ENCODE results near the gene ASF1B. TPM values are rescaled to one million over a fixed set of nuclear protein-coding genes. Genes with fewer than 3 reads are reported as not detected.
"Not testable (repeated sequence)": the region's sequence is repeated elsewhere in the genome, so short reads cannot be mapped to it uniquely, and the experiment has no call there.

The ASF1B gene
- total RNA-seq, 1 donor from 2014 or later = 16.4 TPM

DNA sequence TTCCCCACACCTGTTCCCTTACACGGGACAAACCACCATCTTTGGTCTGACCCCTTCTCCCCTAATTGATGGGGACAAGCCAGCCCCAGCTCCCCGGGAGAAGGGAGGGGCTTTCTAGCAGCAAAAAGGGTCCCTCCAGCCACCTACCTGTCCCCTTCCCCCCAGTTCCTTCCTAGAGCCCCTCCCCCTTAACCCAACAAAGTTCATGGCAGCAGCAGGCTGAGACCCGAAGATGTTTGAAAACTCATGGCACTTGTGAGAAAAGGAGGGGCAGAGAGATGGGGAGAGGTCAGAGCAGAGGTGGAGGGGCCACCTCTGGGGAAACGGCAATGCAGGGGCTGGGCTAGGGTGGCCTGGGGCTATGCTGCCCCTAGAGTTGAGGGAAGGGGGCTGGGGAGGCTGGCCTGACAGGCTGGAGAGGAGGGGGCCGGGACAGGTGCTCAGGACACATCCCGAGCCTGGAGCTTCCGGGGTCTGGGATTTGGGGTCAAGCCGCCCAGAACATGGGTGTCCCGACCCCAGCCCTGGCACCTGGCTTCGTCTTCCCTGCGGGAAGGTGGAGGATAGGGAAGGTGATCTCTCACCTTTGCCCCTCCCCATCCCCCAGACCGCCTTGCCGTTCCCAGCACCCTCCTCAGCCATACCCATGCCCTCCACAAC, 12.5 kb upstream of the ASF1B start:
- Mint-ChIP-seq H3K27ac (peak overlapping the region; percentile 81), H3K9me3 (no peaks in the 10 kb centered on the region), H3K36me3 (peaks cover 4% of the 10 kb centered on the region), H3K27me3 (ENCODE audit: insufficient read depth, low read depth) (peaks cover 3% of the 10 kb centered on the region), H3K4me3 (peak overlapping the region; percentile 35), H3K4me1 (peaks cover 28% of the 10 kb centered on the region)
- no peak overlapping the region for H3K9ac ChIP-seq
- H3K36me3 ChIP-seq = no peaks in the 10 kb centered on the region
- no peaks in the 10 kb centered on the region for H3K79me2 ChIP-seq (ENCODE audit: low read depth)
- no peak for DNase-seq (ENCODE audit: low spot score)
- peak overlapping the region; percentile 80 for H3K27ac ChIP-seq
- peaks cover 48% of the 10 kb centered on the region for H4K20me1 ChIP-seq (ENCODE audit: low read depth)
- no peak overlapping the region for H3K4me2 ChIP-seq
- H3K4me3 ChIP-seq = no peak overlapping the region
- peaks cover 29% of the 10 kb centered on the region for H3F3A ChIP-seq (ENCODE audit: low read depth)
- no peak overlapping the region for H2AFZ ChIP-seq (replicated peaks)
- no peaks in the 10 kb centered on the region for H3K9me3 ChIP-seq (ENCODE audit: low read depth)
- H3K4me1 ChIP-seq = peaks cover 25% of the 10 kb centered on the region
- no peak for TF ChIP-seq EZH2phosphoT487 (IDR thresholded peaks at IDR 0.05)
- TF ChIP-seq, protein P1, sequence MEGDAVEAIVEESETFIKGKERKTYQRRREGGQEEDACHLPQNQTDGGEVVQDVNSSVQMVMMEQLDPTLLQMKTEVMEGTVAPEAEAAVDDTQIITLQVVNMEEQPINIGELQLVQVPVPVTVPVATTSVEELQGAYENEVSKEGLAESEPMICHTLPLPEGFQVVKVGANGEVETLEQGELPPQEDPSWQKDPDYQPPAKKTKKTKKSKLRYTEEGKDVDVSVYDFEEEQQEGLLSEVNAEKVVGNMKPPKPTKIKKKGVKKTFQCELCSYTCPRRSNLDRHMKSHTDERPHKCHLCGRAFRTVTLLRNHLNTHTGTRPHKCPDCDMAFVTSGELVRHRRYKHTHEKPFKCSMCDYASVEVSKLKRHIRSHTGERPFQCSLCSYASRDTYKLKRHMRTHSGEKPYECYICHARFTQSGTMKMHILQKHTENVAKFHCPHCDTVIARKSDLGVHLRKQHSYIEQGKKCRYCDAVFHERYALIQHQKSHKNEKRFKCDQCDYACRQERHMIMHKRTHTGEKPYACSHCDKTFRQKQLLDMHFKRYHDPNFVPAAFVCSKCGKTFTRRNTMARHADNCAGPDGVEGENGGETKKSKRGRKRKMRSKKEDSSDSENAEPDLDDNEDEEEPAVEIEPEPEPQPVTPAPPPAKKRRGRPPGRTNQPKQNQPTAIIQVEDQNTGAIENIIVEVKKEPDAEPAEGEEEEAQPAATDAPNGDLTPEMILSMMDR (IDR thresholded peaks at IDR 0.05) = no peak
- TF ChIP-seq EZH2 (IDR thresholded peaks at IDR 0.05) = no peak
- H3K27me3 ChIP-seq = no peaks in the 10 kb centered on the region

DNA sequence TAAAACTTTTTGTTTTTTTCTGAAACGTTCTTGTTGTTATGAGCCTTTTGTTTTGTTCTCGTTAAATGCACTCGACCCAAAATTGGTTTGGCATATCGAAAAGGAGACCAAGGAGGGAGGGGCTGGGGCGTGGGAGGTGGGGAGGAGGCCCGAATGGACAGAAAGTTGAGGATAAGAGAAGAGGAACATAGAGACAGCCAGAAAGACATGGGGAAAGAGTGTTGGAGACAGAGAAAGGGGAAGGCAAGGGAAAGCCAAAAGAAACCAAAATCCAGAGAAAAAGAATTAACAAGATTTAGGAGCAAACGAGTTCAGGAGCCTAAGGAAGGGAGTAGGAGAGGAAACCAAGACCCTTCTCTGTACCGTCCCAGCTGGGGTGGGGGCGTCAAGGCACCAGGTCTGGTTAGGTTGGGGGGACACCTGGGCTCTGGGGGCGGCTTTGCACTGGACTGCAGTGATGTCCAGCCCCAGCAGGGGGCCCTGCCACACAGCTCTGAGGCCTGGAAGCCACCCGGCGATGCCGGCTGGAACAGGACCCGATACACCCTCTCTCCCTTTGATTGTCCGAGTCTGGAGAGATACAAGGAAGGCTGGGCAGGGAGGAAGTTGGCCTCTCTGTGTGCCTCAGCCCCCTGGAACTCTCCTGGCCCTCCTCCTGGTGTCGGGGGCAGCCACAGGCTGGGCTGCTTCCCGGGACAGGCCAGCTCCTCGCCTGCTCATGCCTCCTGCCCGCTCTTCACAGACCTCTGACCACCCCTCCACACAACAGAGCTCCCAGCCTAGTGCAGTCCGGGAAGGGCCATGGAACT, 11.6 kb upstream of the ASF1B start:
- Histone ChIP-seq H4K20me1 (ENCODE audit: low read depth) (peaks cover 45% of the 10 kb centered on the region), H3K36me3 (no peaks in the 10 kb centered on the region), H3K4me3 (no peak overlapping the region), H3K79me2 (ENCODE audit: low read depth) (no peaks in the 10 kb centered on the region), H3F3A (ENCODE audit: low read depth) (peaks cover 28% of the 10 kb centered on the region), H3K9me3 (ENCODE audit: low read depth) (no peaks in the 10 kb centered on the region), H3K27me3 (no peaks in the 10 kb centered on the region), H2AFZ (replicated peaks) (no peak overlapping the region), H3K4me1 (peaks cover 25% of the 10 kb centered on the region), H3K9ac (no peak overlapping the region), H3K27ac (peak overlapping the region; percentile 70), H3K4me2 (peak overlapping the region; percentile 1)
- peak; percentile 86 for DNase-seq (ENCODE audit: low spot score)
- H3K9me3 Mint-ChIP-seq = no peaks in the 10 kb centered on the region
- peaks cover 3% of the 10 kb centered on the region for H3K27me3 Mint-ChIP-seq (ENCODE audit: insufficient read depth, low read depth)
- peak overlapping the region; percentile 81 for H3K27ac Mint-ChIP-seq
- peaks cover 2% of the 10 kb centered on the region for H3K36me3 Mint-ChIP-seq
- no peak for TF ChIP-seq EZH2phosphoT487 (IDR thresholded peaks at IDR 0.05)
- TF ChIP-seq EZH2 (IDR thresholded peaks at IDR 0.05) = no peak
- TF ChIP-seq, protein P1 (IDR thresholded peaks at IDR 0.05) = peak; percentile 65
- peak overlapping the region; percentile 63 for H3K4me3 Mint-ChIP-seq
- H3K4me1 Mint-ChIP-seq = peaks cover 28% of the 10 kb centered on the region

DNA sequence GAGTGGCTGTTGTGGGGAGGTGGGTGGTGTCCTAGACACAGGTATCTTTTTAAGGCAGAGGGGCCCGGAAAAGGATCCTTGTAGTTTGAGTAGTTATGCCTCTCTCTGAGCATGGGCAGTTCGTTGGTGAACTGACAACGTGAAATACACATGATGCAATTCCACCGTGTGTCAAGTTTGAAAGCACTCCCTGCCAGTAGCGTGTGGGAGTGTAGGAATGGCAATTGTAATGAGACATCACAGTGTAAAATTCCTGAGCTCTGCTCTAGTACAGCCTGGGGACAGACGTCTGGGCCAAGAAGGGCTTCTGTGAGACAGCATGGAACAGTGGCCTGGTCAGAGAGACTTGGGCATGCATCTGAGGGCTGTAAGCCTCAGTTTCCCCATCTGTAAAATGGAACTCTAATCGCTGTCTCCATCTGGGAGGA, 10.4 kb upstream of the ASF1B start:
- TF ChIP-seq EZH2 (IDR thresholded peaks at IDR 0.05) = no peak
- TF ChIP-seq, protein P1 (IDR thresholded peaks at IDR 0.05) = no peak
- no peak for TF ChIP-seq EZH2phosphoT487 (IDR thresholded peaks at IDR 0.05)
- Histone ChIP-seq H3K9me3 (ENCODE audit: low read depth) (no peaks in the 10 kb centered on the region), H4K20me1 (ENCODE audit: low read depth) (peaks cover 49% of the 10 kb centered on the region), H3F3A (ENCODE audit: low read depth) (peaks cover 26% of the 10 kb centered on the region), H3K36me3 (no peaks in the 10 kb centered on the region), H2AFZ (replicated peaks) (no peak overlapping the region), H3K4me3 (no peak overlapping the region), H3K79me2 (ENCODE audit: low read depth) (no peaks in the 10 kb centered on the region), H3K27me3 (no peaks in the 10 kb centered on the region), H3K4me2 (no peak overlapping the region), H3K4me1 (peaks cover 25% of the 10 kb centered on the region), H3K27ac (no peak overlapping the region), H3K9ac (no peak overlapping the region)
- Mint-ChIP-seq H3K36me3 (peaks cover 2% of the 10 kb centered on the region), H3K4me3 (no peak overlapping the region), H3K27ac (no peak overlapping the region), H3K9me3 (no peaks in the 10 kb centered on the region), H3K27me3 (ENCODE audit: insufficient read depth, low read depth) (peaks cover 6% of the 10 kb centered on the region), H3K4me1 (peaks cover 28% of the 10 kb centered on the region)
- no peak for DNase-seq (ENCODE audit: low spot score)

GRCh38 chr19:14146169-14146568, 9.8 kb upstream of the ASF1B start:
- not testable (repeated sequence) for H3K27me3 Mint-ChIP-seq (ENCODE audit: insufficient read depth, low read depth); H3K27me3 ChIP-seq; H3K79me2 ChIP-seq (ENCODE audit: low read depth); H3K9me3 ChIP-seq (ENCODE audit: low read depth); H3K36me3 Mint-ChIP-seq; H3K4me2 ChIP-seq; H3K9me3 Mint-ChIP-seq; H3K36me3 ChIP-seq; H3K9ac ChIP-seq; DNase-seq (ENCODE audit: low spot score); H3K4me3 Mint-ChIP-seq; H3K27ac ChIP-seq; H2AFZ ChIP-seq (replicated peaks); H3K4me3 ChIP-seq
- H3K4me1 ChIP-seq = peaks cover 25% of the 10 kb centered on the region
- H3F3A ChIP-seq (ENCODE audit: low read depth) = peaks cover 26% of the 10 kb centered on the region
- H4K20me1 ChIP-seq (ENCODE audit: low read depth) = peaks cover 46% of the 10 kb centered on the region
- peak overlapping the region; percentile 46 for H3K27ac Mint-ChIP-seq
- peaks cover 28% of the 10 kb centered on the region for H3K4me1 Mint-ChIP-seq
